ENCODE results near the gene TP53.
"Not testable (repeated sequence)": the region's sequence is repeated elsewhere in the genome, so short reads cannot be mapped to it uniquely, and the experiment has no call there.

TP53 gene

GRCh38 chr17:7631398-7632380 is 55.6 kb downstream of the TP53 start:
- DNase-seq (ENCODE audit: low spot score) = no peak

GRCh38 chr17:7629939-7630571 is 57.2 kb downstream of the TP53 start, which contains the start of gene SHBG:
SHBG (plus strand) TSS chr17:7630135; CDS start chr17:7630173, 38 bp downstream.
- DNase-seq (ENCODE audit: low spot score) = no peak

- peak; percentile 87 for DNase-seq (ENCODE audit: low spot score)
Observed at GRCh38 chr17:7627250-7628121, 59.8 kb downstream of the TP53 start, which contains the start of gene SAT2. SAT2 (minus strand) TSS chr17:7627821; CDS start chr17:7627635, 186 bp downstream.

DNA sequence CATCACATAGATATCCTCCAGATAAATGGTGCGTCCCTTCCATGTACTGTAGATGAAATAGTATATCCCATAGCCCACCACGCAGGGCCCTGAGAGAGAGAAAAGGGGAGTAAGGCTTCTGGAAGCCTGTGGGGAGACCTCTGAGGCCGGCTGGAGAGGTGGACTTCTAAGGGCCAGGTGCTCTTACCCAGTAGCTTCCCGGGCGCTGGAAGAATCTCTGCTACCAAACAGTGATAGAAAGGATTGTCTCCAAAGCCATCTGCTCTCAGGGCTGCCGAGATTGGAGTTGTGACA is 60.4 kb downstream of the TP53 start:
- no peak for DNase-seq (ENCODE audit: low spot score)

DNA sequence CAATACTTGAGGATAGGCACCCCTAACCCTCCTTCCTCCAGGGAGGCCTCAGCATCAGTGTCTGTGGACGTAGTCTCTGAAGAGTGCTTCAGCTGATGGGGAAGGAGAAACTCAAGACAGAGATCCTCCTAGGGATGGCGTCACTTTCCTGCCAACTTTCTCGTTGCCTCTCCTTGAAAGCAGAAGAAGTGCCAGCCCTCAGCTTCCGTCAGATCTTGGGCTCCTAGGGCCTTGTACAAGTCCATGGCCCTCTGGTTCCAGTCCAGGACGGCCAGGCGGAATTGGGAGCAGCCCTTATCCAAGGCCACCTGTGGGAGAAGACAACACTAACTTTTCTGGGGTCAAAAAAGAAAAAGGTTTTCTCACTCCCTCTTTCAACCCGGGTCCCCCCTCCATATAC is 61.0 kb downstream of the TP53 start:
- DNase-seq (ENCODE audit: low spot score) = no peak

- DNase-seq (ENCODE audit: low spot score) = not testable (repeated sequence)
Observed at GRCh38 chr17:7625749-7626148, 61.5 kb downstream of the TP53 start.

DNA sequence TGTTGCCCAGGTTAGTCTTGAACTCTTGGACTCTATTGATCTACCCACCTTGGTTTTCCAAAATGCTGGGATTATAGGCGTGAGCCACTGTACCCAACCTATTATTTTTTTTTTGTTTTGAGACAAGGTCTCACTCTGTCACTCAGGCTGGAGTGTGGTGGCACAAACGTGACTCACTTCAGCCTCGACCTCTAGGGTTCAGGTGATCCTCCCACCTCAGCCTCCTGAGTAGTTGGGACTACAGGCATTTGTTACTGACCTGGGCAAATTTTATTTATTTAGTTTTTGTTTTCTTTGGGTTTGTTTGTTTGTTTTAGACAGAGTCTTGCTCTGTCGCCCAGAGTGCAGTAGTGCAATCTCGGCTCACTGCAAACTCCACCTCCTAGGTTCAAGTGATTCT is 63.6 kb downstream of the TP53 start:
- no peak for DNase-seq (ENCODE audit: low spot score)

GRCh38 chr17:7620835-7621234 is 66.5 kb downstream of the TP53 start:
- DNase-seq (ENCODE audit: low spot score) = no peak

GRCh38 chr17:7618608-7619007 is 68.7 kb downstream of the TP53 start:
- DNase-seq (ENCODE audit: low spot score) = no peak

Data from CD4-positive, alpha-beta T cell treated with Interleukin-2 at 100 ng/mL for 4 hours (primary cell).